GM12878 (cell line): ENCODE data around the gene MPIG6B. TPM values are rescaled to one million over a fixed set of nuclear protein-coding genes. Genes with fewer than 3 reads are reported as not detected.

Source experiments
- ASH2L ChIP-seq: fragments of 300-600, 200-600 bp; sonication (generic); IDR thresholded peaks from 2 replicates; pipeline ENCODE4 v1.6.1; 2017; ENCODE audit warnings: low read depth, mild to moderate bottlenecking, borderline replicate concordance
- BMI1 ChIP-seq: fragments of 450-650 bp; IDR thresholded peaks from 2 replicates; pipeline ENCODE4 v1.6.1; 2016; ENCODE audit warnings: mild to moderate bottlenecking, moderate library complexity, borderline replicate concordance
- CEBPB ChIP-seq, 2 experiments: fragments of 150-350 bp in 1 of 2; IDR thresholded peaks; 2 replicates each; pipeline ENCODE4 v1.6.1; 2012 to 2014; ENCODE audit warnings: low read depth in 2 of 2, low read length in 2 of 2, borderline replicate concordance in 1 of 2, inconsistent platforms in 1 of 2
- ESRRA ChIP-seq: IDR thresholded peaks from 2 replicates; pipeline ENCODE4 v1.6.1; 2012; ENCODE audit warnings: mild to moderate bottlenecking, low read length, improper control_type of control experiment
- FOXM1 ChIP-seq: IDR thresholded peaks from 2 replicates; pipeline ENCODE4 v1.6.1; 2012; ENCODE audit warnings: low read depth, mild to moderate bottlenecking, inconsistent platforms, low read length, moderate library complexity
- GATAD2B ChIP-seq: fragments of 450-650 bp; conservative IDR thresholded peaks from 2 replicates; pipeline ENCODE4 v1.6.1; 2017; ENCODE audit warnings: low read depth, mild to moderate bottlenecking, moderate library complexity
- HDAC2 ChIP-seq: fragments of 200-600 bp; sonication (generic); IDR thresholded peaks from 2 replicates; pipeline ENCODE4 v1.6.1; 2017
- IKZF1 ChIP-seq: fragments of 450-650 bp; conservative IDR thresholded peaks from 2 replicates; pipeline ENCODE4 v1.6.1; 2017; ENCODE audit warnings: antibody characterized with exemption, mild to moderate bottlenecking
- LARP7 ChIP-seq: fragments of 450-650 bp; IDR thresholded peaks from 2 replicates; pipeline ENCODE4 v1.6.1; 2017; ENCODE audit warnings: mild to moderate bottlenecking
- NBN ChIP-seq: fragments of 450-650 bp; IDR thresholded peaks from 2 replicates; pipeline ENCODE4 v1.6.1; 2016
- NFXL1 ChIP-seq: fragments of 450-650 bp; IDR thresholded peaks from 2 replicates; pipeline ENCODE4 v1.6.1; 2017; ENCODE audit warnings: antibody characterized with exemption, mild to moderate bottlenecking, borderline replicate concordance
- NFYA ChIP-seq: IDR thresholded peaks from 2 replicates; pipeline ENCODE4 v1.6.1; 2011; ENCODE audit warnings: low read depth, mild to moderate bottlenecking, low read length, improper control_type of control experiment, borderline replicate concordance
- PAX8 ChIP-seq: fragments of 450-650 bp; IDR thresholded peaks from 2 replicates; pipeline ENCODE4 v1.6.1; 2017; ENCODE audit warnings: mild to moderate bottlenecking, moderate library complexity
- RAD51 ChIP-seq: fragments of 450-650 bp; IDR thresholded peaks from 2 replicates; pipeline ENCODE4 v1.6.1; 2016; ENCODE audit warnings: moderate library complexity, mild to moderate bottlenecking, inconsistent platforms
- RCOR1 ChIP-seq: conservative IDR thresholded peaks from 2 replicates; pipeline ENCODE4 v1.6.1; 2012; ENCODE audit warnings: low read depth, low read length, improper control_type of control experiment
- RELA ChIP-seq: fragments of 450-650 bp; IDR thresholded peaks from 2 replicates; pipeline ENCODE4 v1.8.0; 2014; ENCODE audit warnings: borderline replicate concordance; ENCODE audit not compliant: partially characterized antibody
- RFX5 ChIP-seq: IDR thresholded peaks from 2 replicates; pipeline ENCODE4 v1.6.1; 2011; ENCODE audit warnings: low read depth, low read length, improper control_type of control experiment
- SIX5 ChIP-seq: IDR thresholded peaks from 2 replicates; pipeline ENCODE4 v1.6.1; 2011; ENCODE audit warnings: mild to moderate bottlenecking, low read depth, low read length, moderate library complexity; ENCODE audit not compliant: severe bottlenecking
- SMAD1 ChIP-seq: fragments of 450-650 bp; IDR thresholded peaks from 2 replicates; pipeline ENCODE4 v1.6.1; 2018; ENCODE audit warnings: mild to moderate bottlenecking, low read depth; ENCODE audit not compliant: partially characterized antibody
- SP1 ChIP-seq: IDR thresholded peaks from one replicate; pipeline ENCODE4 v1.6.1; 2011; ENCODE audit warnings: low read depth, low read length
- STAT3 ChIP-seq: IDR thresholded peaks from 2 replicates; pipeline ENCODE4 v1.6.1; 2011; ENCODE audit warnings: low read depth, low read length, improper control_type of control experiment
- TBL1XR1 ChIP-seq: IDR thresholded peaks from 2 replicates; pipeline ENCODE4 v1.6.1; 2012; ENCODE audit warnings: low read depth, low read length, improper control_type of control experiment
- TCF12 ChIP-seq: IDR thresholded peaks from 2 replicates; pipeline ENCODE4 v1.6.1; 2011; ENCODE audit warnings: low read depth, mild to moderate bottlenecking, low read length
- WRNIP1 ChIP-seq: IDR thresholded peaks from 2 replicates; pipeline ENCODE4 v1.6.1; 2011; ENCODE audit warnings: low read depth, low read length, improper control_type of control experiment, borderline replicate concordance
- ZBED1 ChIP-seq: IDR thresholded peaks from 2 replicates; pipeline ENCODE4 v1.6.1; 2016; ENCODE audit warnings: borderline replicate concordance
- ZNF207 ChIP-seq: fragments of 450-650 bp; IDR thresholded peaks from 2 replicates; pipeline ENCODE4 v1.6.1; 2014; ENCODE audit warnings: antibody characterized with exemption, mild to moderate bottlenecking, borderline replicate concordance
- ZNF274 ChIP-seq: IDR thresholded peaks from one replicate; pipeline ENCODE4 v1.8.0; 2011; ENCODE audit not compliant: insufficient read length, insufficient read depth
- polyA plus RNA-seq, 11 experiments: library from polyadenylated mRNA; depleted of rRNA in 4 of 11; unstranded in 6 of 11; stranded (reverse) in 5 of 11; fragments of >200 nt; fragmentation: Nextera tagmentation in 4 of 11; fragmentation: Illumina TruSeq in 1 of 11; extraction: Ambion mirVana in 4 of 11; extraction: Trizol in 1 of 11; gene quantifications; 1 replicate in 1 of 11; 2 replicates in 10 of 11; pipeline versions ENCODE4 v1.2.1 to v1.2.3, GENCODE V29; 2011 to 2016; ENCODE audit warnings: inconsistent platforms in 2 of 11, missing spikeins in 2 of 11, low read depth in 1 of 11
- total RNA-seq, 4 experiments: library from RNA; depleted of rRNA in 3 of 4; stranded (reverse); fragments of >200 nt in 3 of 4; fragmentation: Illumina TruSeq in 1 of 4; extraction: Trizol in 1 of 4; gene quantifications; 2 replicates each; pipeline versions ENCODE4 v1.2.1 to v1.2.3, GENCODE V29; 2013 to 2021
- TF ChIP-seq, protein P1 (sequence below): fragments of 450-650 bp; IDR thresholded peaks from 2 replicates; pipeline ENCODE4 v1.6.1; 2017; ENCODE audit warnings: low read depth, mild to moderate bottlenecking, moderate library complexity
- TF ChIP-seq, protein P2 (sequence below): fragments of 450-650 bp; conservative IDR thresholded peaks from 2 replicates; pipeline ENCODE4 v1.6.1; 2017; ENCODE audit warnings: mild to moderate bottlenecking, moderate library complexity
- TF ChIP-seq, protein P3 (sequence below): IDR thresholded peaks from 2 replicates; pipeline ENCODE4 v1.6.1; 2011; ENCODE audit warnings: borderline replicate concordance, low read depth, mild to moderate bottlenecking, moderate library complexity, low read length; ENCODE audit not compliant: insufficient read depth, poor library complexity, severe bottlenecking

MPIG6B gene
- total and polyA plus RNA-seq, 10 of the 15 experiments (the other 5 are each of a cell fraction or from before 2014, with no cell fraction given), result not detected

DNA sequence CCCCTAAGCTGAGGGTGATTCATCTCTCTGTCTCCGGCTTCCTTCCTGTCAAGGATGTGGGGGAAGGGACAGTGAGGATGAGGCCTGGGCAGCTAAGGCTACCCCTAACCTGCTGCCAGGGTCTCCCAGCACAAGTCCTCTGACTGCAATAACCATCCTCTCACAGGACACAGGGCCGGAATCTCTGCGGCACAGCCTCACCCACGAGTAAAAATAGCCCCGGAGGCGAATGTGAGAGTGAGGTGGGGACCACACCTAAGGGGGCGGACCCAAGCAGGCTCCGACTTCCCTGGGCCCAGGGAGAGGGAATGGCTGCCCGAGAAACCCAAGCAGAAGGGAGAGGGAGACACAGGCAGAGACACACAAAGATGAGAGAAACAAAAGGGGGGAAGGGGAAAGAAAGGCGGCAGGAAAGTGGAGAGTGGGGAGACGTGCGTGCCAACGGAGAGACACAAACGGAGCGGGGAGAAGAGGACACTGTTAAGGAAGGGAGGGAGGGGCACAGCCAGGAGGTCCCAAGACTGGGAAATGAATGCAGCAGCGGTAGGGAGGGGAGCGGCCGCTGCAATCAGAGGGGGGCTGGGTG lies 11.7 kb downstream of the MPIG6B start (continued):
- TF ChIP-seq TBL1XR1 (peak; percentile 81), GATAD2B (no peak; the same call in 1 of the 2 replicates), NFYA (no peak), HDAC2 (no peak), WRNIP1 (no peak), LARP7 (peak; percentile 69; the same call in 1 of the 2 replicates), RAD51 (no peak), STAT3 (no peak), RFX5 (no peak), SIX5 (no peak), TCF12 (no peak), PAX8 (no peak), FOXM1 (no peak), CEBPB (IDR thresholded peaks at IDR 0.05; ENCODE audit: borderline replicate concordance in 1 of 2, low read depth in 2 of 2, low read length in 2 of 2) (no peak), ASH2L (no peak), RCOR1 (0 out of 2 replicates have a peak, but pooled peaks have one; percentile 54), ZNF274 (no peak), RELA (no peak), ZBED1 (peak; percentile 73; the same call in 1 of the 2 replicates), SMAD1 (no peak), NFXL1 (no peak), NBN (peak; percentile 45), BMI1 (no peak), ZNF207 (no peak), IKZF1 (peak; percentile 70), ESRRA (no peak), SP1 (peak; percentile 33)
- TF ChIP-seq, protein P1, sequence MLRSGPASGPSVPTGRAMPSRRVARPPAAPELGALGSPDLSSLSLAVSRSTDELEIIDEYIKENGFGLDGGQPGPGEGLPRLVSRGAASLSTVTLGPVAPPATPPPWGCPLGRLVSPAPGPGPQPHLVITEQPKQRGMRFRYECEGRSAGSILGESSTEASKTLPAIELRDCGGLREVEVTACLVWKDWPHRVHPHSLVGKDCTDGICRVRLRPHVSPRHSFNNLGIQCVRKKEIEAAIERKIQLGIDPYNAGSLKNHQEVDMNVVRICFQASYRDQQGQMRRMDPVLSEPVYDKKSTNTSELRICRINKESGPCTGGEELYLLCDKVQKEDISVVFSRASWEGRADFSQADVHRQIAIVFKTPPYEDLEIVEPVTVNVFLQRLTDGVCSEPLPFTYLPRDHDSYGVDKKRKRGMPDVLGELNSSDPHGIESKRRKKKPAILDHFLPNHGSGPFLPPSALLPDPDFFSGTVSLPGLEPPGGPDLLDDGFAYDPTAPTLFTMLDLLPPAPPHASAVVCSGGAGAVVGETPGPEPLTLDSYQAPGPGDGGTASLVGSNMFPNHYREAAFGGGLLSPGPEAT, result 0 out of 2 replicates have a peak, but pooled peaks have one; percentile 42
- TF ChIP-seq, protein P2, sequence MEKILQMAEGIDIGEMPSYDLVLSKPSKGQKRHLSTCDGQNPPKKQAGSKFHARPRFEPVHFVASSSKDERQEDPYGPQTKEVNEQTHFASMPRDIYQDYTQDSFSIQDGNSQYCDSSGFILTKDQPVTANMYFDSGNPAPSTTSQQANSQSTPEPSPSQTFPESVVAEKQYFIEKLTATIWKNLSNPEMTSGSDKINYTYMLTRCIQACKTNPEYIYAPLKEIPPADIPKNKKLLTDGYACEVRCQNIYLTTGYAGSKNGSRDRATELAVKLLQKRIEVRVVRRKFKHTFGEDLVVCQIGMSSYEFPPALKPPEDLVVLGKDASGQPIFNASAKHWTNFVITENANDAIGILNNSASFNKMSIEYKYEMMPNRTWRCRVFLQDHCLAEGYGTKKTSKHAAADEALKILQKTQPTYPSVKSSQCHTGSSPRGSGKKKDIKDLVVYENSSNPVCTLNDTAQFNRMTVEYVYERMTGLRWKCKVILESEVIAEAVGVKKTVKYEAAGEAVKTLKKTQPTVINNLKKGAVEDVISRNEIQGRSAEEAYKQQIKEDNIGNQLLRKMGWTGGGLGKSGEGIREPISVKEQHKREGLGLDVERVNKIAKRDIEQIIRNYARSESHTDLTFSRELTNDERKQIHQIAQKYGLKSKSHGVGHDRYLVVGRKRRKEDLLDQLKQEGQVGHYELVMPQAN, result 0 out of 2 replicates have a peak, but pooled peaks have one; percentile 38
- TF ChIP-seq, protein P3, sequence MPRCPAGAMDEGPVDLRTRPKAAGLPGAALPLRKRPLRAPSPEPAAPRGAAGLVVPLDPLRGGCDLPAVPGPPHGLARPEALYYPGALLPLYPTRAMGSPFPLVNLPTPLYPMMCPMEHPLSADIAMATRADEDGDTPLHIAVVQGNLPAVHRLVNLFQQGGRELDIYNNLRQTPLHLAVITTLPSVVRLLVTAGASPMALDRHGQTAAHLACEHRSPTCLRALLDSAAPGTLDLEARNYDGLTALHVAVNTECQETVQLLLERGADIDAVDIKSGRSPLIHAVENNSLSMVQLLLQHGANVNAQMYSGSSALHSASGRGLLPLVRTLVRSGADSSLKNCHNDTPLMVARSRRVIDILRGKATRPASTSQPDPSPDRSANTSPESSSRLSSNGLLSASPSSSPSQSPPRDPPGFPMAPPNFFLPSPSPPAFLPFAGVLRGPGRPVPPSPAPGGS, result no peak
